ENCODE results near the gene BPIFB2. TPM values are rescaled to one million over a fixed set of nuclear protein-coding genes. Genes with fewer than 3 reads are reported as not detected.
"Not testable (repeated sequence)": the region's sequence is repeated elsewhere in the genome, so short reads cannot be mapped to it uniquely, and the experiment has no call there.

The BPIFB2 gene
- polyA plus RNA-seq, 1 donor from 2014 or later, result not detected

- H3K36me3 Mint-ChIP-seq, result peaks cover 2% of the 10 kb centered on the region
- H3K4me3 Mint-ChIP-seq, result no peak overlapping the region
- peak overlapping the region in 1 of 3 donors; percentile 14 for H3K27ac Mint-ChIP-seq
- H3K4me1 Mint-ChIP-seq, result peaks cover 0 to 2% (median 0%) of the 10 kb centered on the region in 3 donors
- H3K27me3 Mint-ChIP-seq, result no peaks in the 10 kb centered on the region
- peaks cover 2 to 8% (median 3%) of the 10 kb centered on the region in 3 donors for H3K9me3 Mint-ChIP-seq
Observed at GRCh38 chr20:33034901-33035492, 27.5 kb downstream of the BPIFB2 start.

- Mint-ChIP-seq H3K27ac (no peak overlapping the region), H3K27me3 (peaks cover 2% of the 10 kb centered on the region), H3K36me3 (peaks cover 1% of the 10 kb centered on the region), H3K4me3 (no peak overlapping the region), H3K9me3 (peaks cover 2 to 8% (median 3%) of the 10 kb centered on the region in 3 donors), H3K4me1 (peaks cover 0 to 3% (median 0%) of the 10 kb centered on the region in 3 donors)
Observed at GRCh38 chr20:33037456-33037855, 30.0 kb downstream of the BPIFB2 start.

GRCh38 chr20:33038243-33038642 is 30.7 kb downstream of the BPIFB2 start:
- H3K4me3 Mint-ChIP-seq, result no peak overlapping the region
- H3K27me3 Mint-ChIP-seq, result peaks cover 2% of the 10 kb centered on the region
- H3K4me1 Mint-ChIP-seq, result peaks cover 0 to 3% (median 0%) of the 10 kb centered on the region in 3 donors
- H3K27ac Mint-ChIP-seq, result no peak overlapping the region
- peaks cover 2 to 5% (median 3%) of the 10 kb centered on the region in 3 donors for H3K9me3 Mint-ChIP-seq
- no peaks in the 10 kb centered on the region for H3K36me3 Mint-ChIP-seq

GRCh38 chr20:33042430-33042829 is 34.9 kb downstream of the BPIFB2 start:
- peaks cover 0 to 5% (median 0%) of the 10 kb centered on the region in 3 donors for H3K4me1 Mint-ChIP-seq
- H3K9me3 Mint-ChIP-seq, result peaks cover 8 to 15% (median 10%) of the 10 kb centered on the region in 3 donors
- peaks cover 2% of the 10 kb centered on the region for H3K27me3 Mint-ChIP-seq
- H3K36me3 Mint-ChIP-seq, result no peaks in the 10 kb centered on the region
- H3K4me3 Mint-ChIP-seq, result no peak overlapping the region
- no peak overlapping the region for H3K27ac Mint-ChIP-seq

GRCh38 chr20:33042983-33043730 is 35.7 kb downstream of the BPIFB2 start:
- H3K27ac Mint-ChIP-seq, result no peak overlapping the region
- no peaks in the 10 kb centered on the region for H3K36me3 Mint-ChIP-seq

GRCh38 chr20:33043731-33044181 is 36.3 kb downstream of the BPIFB2 start:
- no peaks in the 10 kb centered on the region for H3K36me3 Mint-ChIP-seq
- no peak overlapping the region for H3K4me3 Mint-ChIP-seq

More at GRCh38 chr20:33042983-33043730, 35.7 kb downstream of the BPIFB2 start:
- peaks cover 2% of the 10 kb centered on the region for H3K27me3 Mint-ChIP-seq
- peaks cover 8 to 15% (median 8%) of the 10 kb centered on the region in 3 donors for H3K9me3 Mint-ChIP-seq
- H3K4me1 Mint-ChIP-seq, result peaks cover 0 to 5% (median 0%) of the 10 kb centered on the region in 3 donors
- no peak overlapping the region for H3K4me3 Mint-ChIP-seq

GRCh38 chr20:33045129-33045721 is 37.7 kb downstream of the BPIFB2 start:
- H3K4me1 Mint-ChIP-seq, H3K27me3 Mint-ChIP-seq, H3K36me3 Mint-ChIP-seq, H3K27ac Mint-ChIP-seq: not testable (repeated sequence)
- peak overlapping the region in 1 of 4 donors; percentile 41 for H3K4me3 Mint-ChIP-seq
- peaks cover 6 to 15% (median 7%) of the 10 kb centered on the region in 3 donors for H3K9me3 Mint-ChIP-seq

More at GRCh38 chr20:33043731-33044181, 36.3 kb downstream of the BPIFB2 start:
- Mint-ChIP-seq H3K27ac (no peak overlapping the region), H3K9me3 (peaks cover 7 to 15% (median 8%) of the 10 kb centered on the region in 3 donors), H3K27me3 (peaks cover 2% of the 10 kb centered on the region), H3K4me1 (peaks cover 0 to 5% (median 0%) of the 10 kb centered on the region in 3 donors)

GRCh38 chr20:33046412-33046811 is 38.9 kb downstream of the BPIFB2 start:
- Mint-ChIP-seq H3K27ac (no peak overlapping the region), H3K36me3 (no peaks in the 10 kb centered on the region), H3K9me3 (peaks cover 6 to 15% (median 7%) of the 10 kb centered on the region in 3 donors), H3K27me3 (no peaks in the 10 kb centered on the region), H3K4me1 (peaks cover 0 to 1% (median 0%) of the 10 kb centered on the region in 3 donors), H3K4me3 (no peak overlapping the region)

- Mint-ChIP-seq H3K4me1 (no peaks in the 10 kb centered on the region), H3K9me3 (peaks cover 0 to 3% (median 2%) of the 10 kb centered on the region in 3 donors), H3K27me3 (peaks cover 3% of the 10 kb centered on the region), H3K36me3 (peaks cover 2% of the 10 kb centered on the region), H3K27ac (no peak overlapping the region), H3K4me3 (no peak overlapping the region)
Observed at GRCh38 chr20:33051333-33051732, 43.8 kb downstream of the BPIFB2 start.

GRCh38 chr20:33053291-33054106 is 46.0 kb downstream of the BPIFB2 start, which contains the start of gene BPIFB3:
TSS of gene BPIFB3 (plus strand) at chr20:33053903. CDS start at chr20:33055436, 1,533 bp downstream.
- peaks cover 2% of the 10 kb centered on the region for H3K36me3 Mint-ChIP-seq
- no peaks in the 10 kb centered on the region for H3K9me3 Mint-ChIP-seq
- peak within 1 kb of the TSS in 1 of 4 donors; percentile 39 for H3K4me3 Mint-ChIP-seq
- H3K27ac Mint-ChIP-seq, result peak within 1 kb of the TSS in 1 of 3 donors; percentile 88
- H3K27me3 Mint-ChIP-seq, result peaks cover 3% of the 10 kb centered on the region
- H3K4me1 Mint-ChIP-seq, result no peaks in the 10 kb centered on the region

- Mint-ChIP-seq H3K27ac (peak overlapping the region in 1 of 3 donors; percentile 88), H3K4me3 (peak overlapping the region in 1 of 4 donors; percentile 39), H3K4me1 (peaks cover 0 to 1% (median 0%) of the 10 kb centered on the region in 3 donors), H3K36me3 (peaks cover 2% of the 10 kb centered on the region), H3K9me3 (no peaks in the 10 kb centered on the region), H3K27me3 (peaks cover 3% of the 10 kb centered on the region)
Observed at GRCh38 chr20:33054381-33054780, 46.9 kb downstream of the BPIFB2 start.

GRCh38 chr20:33054791-33055190 is 47.3 kb downstream of the BPIFB2 start:
- no peaks in the 10 kb centered on the region for H3K9me3 Mint-ChIP-seq
- H3K4me3 Mint-ChIP-seq, result no peak overlapping the region
- H3K4me1 Mint-ChIP-seq, result peaks cover 0 to 1% (median 0%) of the 10 kb centered on the region in 3 donors
- peaks cover 3% of the 10 kb centered on the region for H3K27me3 Mint-ChIP-seq
- peak overlapping the region in 1 of 3 donors; percentile 88 for H3K27ac Mint-ChIP-seq
- peaks cover 2% of the 10 kb centered on the region for H3K36me3 Mint-ChIP-seq

- Mint-ChIP-seq H3K9me3 (no peaks in the 10 kb centered on the region), H3K27ac (no peak overlapping the region), H3K36me3 (peaks cover 2% of the 10 kb centered on the region), H3K27me3 (peaks cover 6% of the 10 kb centered on the region), H3K4me3 (no peak overlapping the region), H3K4me1 (peaks cover 0 to 1% (median 0%) of the 10 kb centered on the region in 3 donors)
Observed at GRCh38 chr20:33059136-33059535, 51.6 kb downstream of the BPIFB2 start.

GRCh38 chr20:33059741-33060390 is 52.4 kb downstream of the BPIFB2 start:
- Mint-ChIP-seq H3K36me3 (peaks cover 2% of the 10 kb centered on the region), H3K27me3 (peaks cover 3% of the 10 kb centered on the region), H3K4me3 (no peak overlapping the region), H3K27ac (no peak overlapping the region), H3K4me1 (peaks cover 0 to 1% (median 0%) of the 10 kb centered on the region in 3 donors), H3K9me3 (no peaks in the 10 kb centered on the region)
